GM18526 (cell line): ENCODE data around the gene PPP1R37.

Experiments
- POLR2A ChIP-seq: IDR thresholded peaks from 3 replicates; pipeline ENCODE4 v1.6.1; 2011; ENCODE audit not compliant: insufficient read length; ENCODE audit errors: extremely low read depth

The PPP1R37 gene

DNA sequence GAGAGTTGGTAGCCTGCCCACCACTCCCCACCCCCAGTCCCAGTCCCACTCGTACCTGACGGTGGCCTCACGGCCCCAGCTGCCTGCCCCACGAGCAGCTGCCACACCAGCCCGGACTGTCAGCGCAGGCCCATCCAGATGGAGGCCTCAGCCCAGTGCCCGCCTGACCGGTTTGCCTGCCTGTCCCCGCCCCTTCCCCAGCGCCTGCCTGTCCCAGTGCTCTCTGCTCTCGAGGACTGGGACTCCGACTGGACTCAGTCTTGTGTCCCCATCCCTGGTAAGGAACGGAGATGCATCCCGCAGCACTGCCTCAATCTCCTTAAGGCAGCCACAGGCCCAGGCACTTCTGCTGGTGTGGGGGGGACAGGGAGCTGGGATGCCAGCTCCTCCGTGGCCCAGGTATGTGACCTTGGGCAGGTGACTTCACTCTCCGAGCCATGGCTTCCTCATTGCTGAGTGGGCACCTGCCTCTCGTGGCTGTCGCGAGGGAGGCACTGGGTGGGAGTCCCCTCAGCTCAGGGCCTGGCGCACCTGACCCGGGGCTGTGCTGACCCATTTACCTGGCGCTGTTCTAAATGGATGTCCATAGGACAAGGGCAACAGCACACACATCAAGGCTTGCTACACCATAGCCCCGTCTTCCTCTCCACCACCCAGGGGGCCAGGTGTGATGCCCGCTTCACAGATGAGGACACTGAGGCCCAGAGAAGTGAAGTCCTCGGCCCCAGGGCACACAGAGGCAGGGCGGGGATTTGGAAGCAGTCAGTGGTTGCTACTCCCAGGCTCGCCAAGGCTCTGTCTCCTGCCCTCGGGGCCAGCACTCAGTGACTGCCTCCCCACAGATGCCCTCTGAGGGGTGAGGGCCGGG, 68.1 kb downstream of the PPP1R37 start, which contains the start of gene NKPD1:
Gene NKPD1, minus strand, starts transcription at position 113 of the 868 bp plus-strand sequence. CDS start 832 bp downstream, outside the sequence.
- TF ChIP-seq POLR2A = no peak

- TF ChIP-seq POLR2A = no peak
Observed at GRCh38 chr19:45161738-45162607, 69.0 kb downstream of the PPP1R37 start.

DNA sequence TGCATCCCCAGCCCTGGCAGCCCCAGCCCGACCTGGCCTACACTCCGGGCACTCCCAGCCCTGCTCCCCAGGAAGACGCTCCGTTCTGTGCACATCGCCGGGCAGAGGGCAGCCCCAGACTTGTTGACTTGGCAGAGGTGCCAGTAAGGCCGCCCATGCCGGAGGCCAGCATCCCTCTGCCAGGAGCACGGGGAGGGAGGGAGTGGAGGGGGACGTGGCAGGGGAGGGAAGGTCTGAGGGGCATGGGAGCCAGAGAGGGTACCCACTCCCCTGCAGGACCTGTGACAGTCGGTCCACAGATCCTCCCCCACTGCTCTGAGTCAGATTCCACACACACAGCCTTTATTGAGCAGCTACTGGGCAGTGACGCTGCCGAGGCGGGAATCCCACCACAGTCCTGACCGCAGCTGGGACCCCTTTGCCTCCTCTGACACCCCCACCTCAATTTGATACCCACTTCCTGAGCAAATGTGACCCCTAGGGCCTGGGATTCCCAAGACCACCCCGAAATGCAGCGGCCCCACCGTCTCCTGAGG, 69.7 kb downstream of the PPP1R37 start:
- no peak for TF ChIP-seq POLR2A

DNA sequence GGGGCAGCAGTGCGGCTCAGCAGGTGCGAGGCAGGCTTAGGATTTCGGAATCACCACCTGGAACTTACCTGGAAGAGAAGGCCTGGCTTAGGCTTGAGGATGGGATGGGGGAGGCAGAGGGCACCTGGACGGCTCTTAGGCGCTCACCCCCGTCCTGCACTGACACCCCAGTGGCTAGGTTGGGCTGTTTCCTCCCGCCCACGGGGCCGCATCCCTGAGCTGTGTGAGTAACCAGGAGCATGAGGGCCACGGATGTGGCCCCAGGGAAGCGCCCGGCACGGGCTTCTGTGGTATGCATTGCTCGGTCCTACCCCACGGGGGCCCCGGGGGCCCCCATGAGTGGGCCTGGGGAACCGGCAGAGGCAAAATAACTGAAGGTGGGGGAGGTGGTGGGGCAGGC, 70.2 kb downstream of the PPP1R37 start:
- TF ChIP-seq POLR2A = no peak

DNA sequence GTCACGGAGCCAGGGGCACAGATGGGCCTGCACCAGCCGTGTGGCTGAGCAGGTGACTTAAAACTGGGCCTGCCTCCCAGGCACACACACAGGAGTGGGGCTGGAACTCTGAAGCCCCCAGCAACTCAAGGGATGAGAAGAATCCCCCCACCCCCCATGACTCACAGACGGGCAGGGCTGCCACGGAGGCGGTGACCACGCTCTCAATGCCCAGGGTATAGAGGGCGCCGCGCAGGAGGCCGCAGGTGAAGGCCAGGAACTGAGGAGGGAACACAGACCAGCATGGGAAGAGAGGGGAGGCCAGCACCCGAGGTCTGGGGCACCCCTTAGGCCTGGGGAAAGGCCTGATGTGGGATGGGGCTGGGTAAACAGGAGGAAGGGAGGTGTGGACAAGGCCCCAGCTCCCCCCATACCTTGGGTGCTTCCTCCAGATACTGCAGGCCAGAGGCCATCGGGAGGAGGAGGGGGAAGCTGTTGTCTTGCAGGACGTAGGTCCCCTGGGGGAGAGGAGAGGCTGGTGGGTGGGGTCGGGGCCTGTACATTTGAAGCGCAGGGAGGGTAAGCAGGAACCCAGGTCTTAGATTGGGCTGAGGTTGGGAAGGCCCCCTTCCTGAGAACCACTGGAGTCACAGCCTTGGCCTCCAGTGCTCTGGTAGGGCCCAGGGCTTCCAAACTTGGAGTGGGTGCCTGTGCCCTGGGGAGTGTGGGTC, 70.9 kb downstream of the PPP1R37 start:
- no peak for TF ChIP-seq POLR2A

GRCh38 chr19:45164577-45165335, 71.8 kb downstream of the PPP1R37 start:
- peak; percentile 6 for TF ChIP-seq POLR2A

DNA sequence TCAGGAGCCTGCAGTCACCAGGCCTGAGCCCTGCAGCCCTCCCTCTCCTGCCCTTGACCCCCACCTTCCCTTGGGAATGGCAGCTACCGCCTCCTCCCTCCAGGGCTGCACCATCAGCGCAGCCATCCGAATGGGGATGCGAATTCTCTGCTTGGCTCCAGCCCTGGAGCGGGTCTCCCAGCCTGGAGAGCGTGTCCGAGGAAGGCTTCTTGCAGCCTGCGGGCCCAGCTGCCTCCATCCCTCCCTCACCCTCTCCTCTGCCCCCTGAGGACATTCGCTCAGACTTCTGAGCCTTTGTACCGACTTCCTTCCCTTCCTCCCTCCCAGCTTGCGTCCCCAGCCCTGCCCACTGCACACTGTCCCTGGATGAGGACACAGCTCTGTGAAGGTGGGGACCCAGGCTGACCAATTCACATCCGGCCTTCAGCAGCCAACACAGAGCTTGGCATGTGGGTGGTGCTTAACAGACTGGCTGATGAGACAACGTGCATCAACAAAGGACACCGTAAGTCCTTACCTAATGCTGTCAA, 73.8 kb downstream of the PPP1R37 start:
- no peak for TF ChIP-seq POLR2A

DNA sequence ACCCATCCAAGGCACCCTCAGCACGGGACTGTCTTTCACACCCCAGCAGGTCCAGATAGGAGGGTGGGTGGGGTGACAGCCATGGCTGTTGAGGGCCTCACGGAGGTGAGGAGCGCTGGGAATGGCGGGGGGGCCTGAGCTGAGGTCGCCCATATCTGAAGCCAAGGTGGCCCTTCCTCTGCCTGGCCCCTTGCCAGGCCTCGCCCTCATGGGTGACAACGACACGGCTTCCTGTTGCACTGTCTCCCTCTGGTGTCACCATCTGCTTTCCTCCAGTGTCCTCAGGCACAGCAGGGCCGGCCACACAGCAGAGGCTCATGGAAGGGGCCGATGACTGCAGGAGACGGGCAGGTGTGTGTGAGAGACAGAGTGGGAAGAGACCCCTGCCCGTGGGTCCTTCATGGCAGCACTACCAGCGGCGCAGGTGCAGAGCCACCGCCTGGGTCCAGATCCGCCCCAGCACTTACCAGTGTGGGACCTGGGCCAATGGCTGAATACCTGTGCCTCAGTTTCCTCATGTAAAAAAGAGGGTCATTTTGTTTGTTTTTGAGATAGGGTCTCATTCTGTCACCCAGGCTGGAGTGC, 75.9 kb downstream of the PPP1R37 start:
- TF ChIP-seq POLR2A = no peak

GRCh38 chr19:45169602-45170001, 76.6 kb downstream of the PPP1R37 start:
- TF ChIP-seq POLR2A = no peak

DNA sequence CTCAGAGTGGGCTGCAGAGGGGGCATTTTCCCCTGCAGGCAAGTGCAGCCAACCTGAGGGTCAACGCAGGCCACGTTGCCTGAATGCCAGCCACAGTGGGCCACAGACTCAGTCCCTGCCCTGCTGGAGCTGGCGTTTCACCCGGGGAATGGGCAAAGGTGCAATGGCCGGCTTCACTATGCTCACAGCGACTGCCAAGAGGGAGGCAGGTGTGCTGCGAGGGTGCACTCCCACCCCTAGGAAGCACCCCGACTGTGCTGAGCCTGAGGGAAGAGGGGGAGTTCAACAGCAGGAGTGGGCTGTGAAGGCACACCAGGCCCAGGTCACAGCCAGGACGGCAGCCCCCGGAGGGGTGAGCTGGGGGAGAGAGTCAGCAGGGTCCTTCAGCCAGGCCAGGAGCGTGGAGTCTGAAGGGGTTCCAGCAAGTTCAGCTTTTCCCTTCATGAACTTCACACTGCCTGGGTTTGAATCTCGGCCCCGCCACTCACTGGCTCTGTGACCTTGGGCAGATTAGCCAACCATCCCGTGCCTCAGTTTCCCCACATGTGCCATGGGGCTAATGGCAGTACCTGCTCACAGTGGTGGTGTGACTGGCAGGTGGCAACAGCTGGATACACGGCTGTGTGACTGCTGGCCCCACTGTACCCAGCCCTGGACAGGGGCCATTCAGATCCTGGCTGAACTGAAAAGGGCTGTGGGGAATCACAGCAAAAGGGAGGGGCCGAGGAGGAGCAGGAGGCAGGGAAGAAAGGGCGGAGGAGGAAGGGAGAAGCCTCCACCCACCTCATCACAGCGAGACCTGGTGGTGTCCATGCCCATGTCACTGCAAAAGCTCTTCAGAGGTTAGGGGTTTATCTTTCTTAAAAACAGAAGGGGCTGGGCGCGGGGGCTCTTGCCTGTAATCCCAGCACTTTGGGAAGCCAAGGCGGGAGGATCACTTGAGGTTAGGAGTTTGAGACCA, 77.4 kb downstream of the PPP1R37 start:
- no peak for TF ChIP-seq POLR2A

DNA sequence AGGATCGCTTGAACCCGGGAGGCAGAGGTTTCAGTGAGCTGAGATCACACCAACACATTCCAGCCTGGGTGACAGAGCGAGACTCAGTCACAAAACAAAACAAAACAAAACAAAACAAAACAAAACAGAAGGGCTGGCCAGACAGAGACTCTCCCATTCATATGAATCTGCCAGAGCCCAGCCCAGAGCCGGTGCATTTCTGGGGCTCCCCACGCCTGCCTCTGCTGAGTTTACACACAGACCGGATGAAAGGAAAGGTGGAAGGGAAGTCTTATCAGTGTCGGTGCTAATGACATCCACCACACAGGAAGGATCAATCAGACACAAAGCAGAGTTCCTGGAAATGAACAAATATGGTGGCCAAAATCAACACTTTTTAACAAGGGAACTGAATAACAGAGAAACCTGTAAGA, 78.2 kb downstream of the PPP1R37 start:
- no peak for TF ChIP-seq POLR2A

DNA sequence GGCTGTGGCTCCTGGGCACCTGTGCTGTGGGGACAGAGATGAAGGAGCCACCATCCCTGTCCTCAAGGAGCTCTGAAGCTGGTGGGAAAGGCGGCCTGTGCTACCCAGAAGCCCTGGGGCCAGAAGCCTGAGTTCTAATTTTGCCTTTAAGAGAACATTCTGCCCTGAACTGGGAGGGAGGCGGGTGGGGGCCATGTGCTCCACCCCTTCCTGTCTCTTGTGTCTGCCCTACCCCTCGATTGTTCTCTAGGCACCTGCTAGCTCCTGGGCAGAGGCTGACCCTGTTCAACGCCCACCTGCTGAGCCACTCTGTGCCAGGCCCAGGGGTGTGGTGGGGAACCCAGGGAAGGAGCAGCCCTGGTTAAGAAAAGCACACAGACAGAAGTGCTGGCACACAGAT, 79.2 kb downstream of the PPP1R37 start:
- no peak for TF ChIP-seq POLR2A
